ENCODE measurements around the gene IL15. TPM values are rescaled to one million over a fixed set of nuclear protein-coding genes. Genes with fewer than 3 reads are reported as not detected.

The IL15 gene
- total and polyA plus RNA-seq, 2 of the 4 experiments (the other 2 are of a cell fraction), result 5.0 to 5.2 TPM

DNA sequence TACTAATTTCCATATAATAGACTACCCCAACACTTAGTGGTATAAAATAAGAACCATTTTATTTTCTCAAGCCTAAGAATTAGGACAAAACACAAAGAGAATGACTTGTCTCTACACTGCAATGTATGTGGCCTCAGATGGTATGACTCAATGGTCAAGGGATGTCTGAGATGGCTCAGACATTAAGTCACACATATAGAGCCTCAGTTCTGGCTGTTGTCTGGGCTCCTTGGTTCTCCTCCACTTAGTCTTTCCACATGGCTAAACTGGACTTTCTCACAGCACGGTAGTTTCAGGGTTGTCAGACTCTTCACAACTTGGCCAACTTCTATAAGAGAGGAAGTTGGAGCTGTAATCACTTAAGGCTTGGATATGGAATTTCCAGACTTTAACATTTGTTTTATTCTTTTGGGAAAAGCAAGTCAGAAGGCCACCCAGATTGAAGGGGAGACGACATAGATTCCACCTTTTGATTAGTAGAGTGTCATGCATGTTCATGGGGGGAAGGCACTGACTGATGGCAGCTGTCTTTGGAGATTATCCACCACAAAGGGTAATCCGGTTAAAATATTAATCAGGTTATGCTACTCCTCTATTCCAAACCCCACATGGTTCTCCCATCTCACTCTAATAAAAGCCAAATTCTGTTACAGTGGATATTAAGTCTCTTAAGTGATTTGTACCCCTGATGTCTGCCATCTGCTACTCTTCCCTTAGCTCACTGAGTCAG, 9.4 kb downstream of the IL15 start:
- H2BK5ac ChIP-seq (ENCODE audit: low read depth, low read length, poor library complexity, severe bottlenecking), result peak overlapping the region; percentile 86
- intact Hi-C loops (cut with micrococcal nuclease), result loop anchor here (10.0 kb wide), 1 partner anchor 421 kb away; the partner anchor contains the start of gene ZNF330
- peak overlapping the region; percentile 75 for H3K14ac ChIP-seq (replicated peaks; ENCODE audit: low read depth, low read length)
- H4K20me1 ChIP-seq (ENCODE audit: insufficient read depth, low read length), result no peaks in the 10 kb centered on the region
- dilution Hi-C loops (cut with HindIII; ENCODE audit: low sequenced_read_pairs, unreplicated experiment), result no loop called here
- H3K4ac ChIP-seq (ENCODE audit: low read depth, low read length), result peak overlapping the region; percentile 88
- H2AK9ac ChIP-seq (replicated peaks; ENCODE audit: low read depth, low read length, poor library complexity), result no peak overlapping the region
- no peaks in the 10 kb centered on the region for H3K27me3 ChIP-seq (ENCODE audit: control insufficient read depth, insufficient read depth, low read length)
- no peaks in the 10 kb centered on the region for H3K36me3 ChIP-seq (ENCODE audit: control insufficient read depth, insufficient read depth, low read length)
- in situ Hi-C loops (cut with MboI; ENCODE audit: low sequenced_read_pairs), result no loop called here
- H2AFZ ChIP-seq (replicated peaks; ENCODE audit: low read length, poor library complexity), result no peak overlapping the region
- POLR2A ChIA-PET (ENCODE audit: unreplicated experiment), result no interaction called here
- no peak overlapping the region; the same call in 1 of the 2 replicates for H3K27ac ChIP-seq (ENCODE audit: insufficient read depth, low read length)
- ATAC-seq (ENCODE audit: low read depth) (peak; percentile 75), DNase-seq (peak; percentile 93)
- peak overlapping the region; percentile 72; the same call in 1 of the 2 replicates for H3K18ac ChIP-seq (ENCODE audit: low read depth, low read length)
- H3K4me2 ChIP-seq (ENCODE audit: low read depth, low read length), result peak overlapping the region; percentile 21; the same call in 1 of the 2 replicates
- peak; percentile 41; the same call in 1 of the 2 replicates for TF ChIP-seq POLR2A (IDR thresholded peaks at IDR 0.05; ENCODE audit: low read depth, low read length)
- TF ChIP-seq, protein P1, sequence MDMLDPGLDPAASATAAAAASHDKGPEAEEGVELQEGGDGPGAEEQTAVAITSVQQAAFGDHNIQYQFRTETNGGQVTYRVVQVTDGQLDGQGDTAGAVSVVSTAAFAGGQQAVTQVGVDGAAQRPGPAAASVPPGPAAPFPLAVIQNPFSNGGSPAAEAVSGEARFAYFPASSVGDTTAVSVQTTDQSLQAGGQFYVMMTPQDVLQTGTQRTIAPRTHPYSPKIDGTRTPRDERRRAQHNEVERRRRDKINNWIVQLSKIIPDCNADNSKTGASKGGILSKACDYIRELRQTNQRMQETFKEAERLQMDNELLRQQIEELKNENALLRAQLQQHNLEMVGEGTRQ (IDR thresholded peaks at IDR 0.05; ENCODE audit: low read depth, low read length), result no peak
- 0 out of 2 replicates have a peak, but pooled peaks have one; percentile 9 for TF ChIP-seq SMC3 (IDR thresholded peaks at IDR 0.05; ENCODE audit: low read depth, low read length)
- TF ChIP-seq FOS (IDR thresholded peaks at IDR 0.05; ENCODE audit: low read depth, low read length), result peak; percentile 73
- no peak for TF ChIP-seq RFX5 (IDR thresholded peaks at IDR 0.05; ENCODE audit: low read depth, low read length)
- TF ChIP-seq BHLHE40 (IDR thresholded peaks at IDR 0.05; ENCODE audit: low read depth, low read length), result no peak
- TF ChIP-seq RAD21 (IDR thresholded peaks at IDR 0.05; ENCODE audit: low read length), result 0 out of 2 replicates have a peak, but pooled peaks have one; percentile 11
- TF ChIP-seq CEBPB (IDR thresholded peaks at IDR 0.05; ENCODE audit: low read depth, low read length), result peak; percentile 62; the same call in 1 of the 2 replicates
- TF ChIP-seq MXI1 (IDR thresholded peaks at IDR 0.05; ENCODE audit: borderline replicate concordance, low read depth, low read length), result no peak
- no peaks in the 10 kb centered on the region for H3K9me3 ChIP-seq (ENCODE audit: control insufficient read depth, insufficient read depth, low read length)
- peak overlapping the region; percentile 92; the same call in 1 of the 2 replicates for H3K23ac ChIP-seq (ENCODE audit: low read depth, low read length)
- peak overlapping the region; percentile 75 for H4K91ac ChIP-seq (ENCODE audit: insufficient read depth, low read depth, low read length)
- H4K8ac ChIP-seq (ENCODE audit: low read depth in 2 of 2, low read length in 2 of 2), result peak overlapping the region; percentile 48 to 75; a peak in 3 of 4 replicates
- peak overlapping the region; percentile 64; the same call in 1 of the 2 replicates for H4K5ac ChIP-seq (ENCODE audit: low read depth, low read length)
- peak overlapping the region; percentile 49; the same call in 1 of the 2 replicates for H3K56ac ChIP-seq (ENCODE audit: extremely low read depth, insufficient read depth, low read length)
- CTCF ChIA-PET, result no interaction called here
- H3K9ac ChIP-seq (ENCODE audit: low read depth, low read length), result no peak overlapping the region
- H3K4me3 ChIP-seq (ENCODE audit: insufficient read depth, low read depth, low read length), result no peak overlapping the region
- no CpG with 5 or more reads among the region's 3 CpGs for WGBS, 2 experiments (ENCODE audit: extremely low coverage in 2 of 2, insufficient read length in 1 of 2)
- H2BK20ac ChIP-seq (ENCODE audit: low read depth, low read length), result peak overlapping the region; percentile 90
- H2AK5ac ChIP-seq (ENCODE audit: low read depth, low read length), result peak overlapping the region; percentile 88
- peaks cover 15% of the 10 kb centered on the region for H3K9me1 ChIP-seq (ENCODE audit: insufficient read depth, low read length)
- BruUV-seq (replicated peaks), result no TSS peak
- peak overlapping the region; percentile 86 for H2BK15ac ChIP-seq (ENCODE audit: low read depth, low read length)
- peaks cover 13% of the 10 kb centered on the region; the same call in 1 of the 2 replicates for H3K4me1 ChIP-seq (ENCODE audit: control insufficient read depth, insufficient read depth, low read length)
- peaks cover 18 to 42% of the 10 kb centered on the region in 2 experiments for H3K79me1 ChIP-seq (ENCODE audit: low read depth in 1 of 2, low read length in 2 of 2)
- peak overlapping the region; percentile 91 for H2BK120ac ChIP-seq (ENCODE audit: low read depth, low read length)

Data from IMR-90 (cell line).